HepG2 (cell line): ENCODE results near the gene FKBP1A. TPM values are rescaled to one million over a fixed set of nuclear protein-coding genes. Genes with fewer than 3 reads are reported as not detected.

Source experiments
- ATAC-seq: fragments of 200-7000 bp; cut with Tn5 transposase; 3 replicates; pipeline ENCODE4 v1.9.1; 2020; ENCODE audit warnings: mild to moderate bottlenecking, moderate library complexity
- BruUV-seq: library from RNA; stranded (reverse); fragments of 400-500 nt; replicated peaks from 2 replicates; lab custom pipeline; 2021; lab: Mats Ljungman, UMichigan
- CTCF ChIA-PET: fragments of 300-600 bp; formaldehyde crosslinking; extraction: SDS; loops from one replicate; lab custom pipeline; 2021; ENCODE audit warnings: low total read pairs, inconsistent platforms, low intra/inter-chr PET ratio; lab: Yijun Ruan, JAX
- POLR2A ChIA-PET: fragments of 350-600 bp; sonication (Branson Sonifier 250); formaldehyde crosslinking; loops from one replicate; lab custom pipeline; 2020; ENCODE audit warnings: antibody characterized with exemption, inconsistent platforms; lab: Yijun Ruan, JAX
- DNase-seq: peaks from one replicate; pipeline ENCODE4 v3.0.0-alpha.2; 2015; ENCODE audit warnings: low spot score
- FAIRE-seq: peaks from 3 replicates; lab custom pipeline; 2011; peaks lifted over from hg19 to GRCh38; lab: Jason Lieb, UNC
- H2AFZ ChIP-seq: one replicate; pipeline ENCODE4 v1.6.1; 2011; ENCODE audit warnings: low read length, inconsistent platforms
- H3K27ac ChIP-seq: fragments of 300-600 bp; 3 replicates; pipeline ENCODE4 v1.8.0; 2011; ENCODE audit warnings: mixed run types, mild to moderate bottlenecking, mixed read lengths, low read length, inconsistent platforms; ENCODE audit not compliant: insufficient read depth; ENCODE audit errors: extremely low read length
- H3K27me3 ChIP-seq, 2 experiments: fragments of 200-600 bp in 1 of 2; 2 replicates in 1 of 2; 3 replicates in 1 of 2; pipeline versions ENCODE4 v1.6.0 to v1.8.0; 2011; ENCODE audit warnings: low read length in 2 of 2, mild to moderate bottlenecking in 2 of 2, moderate library complexity in 2 of 2, inconsistent platforms in 1 of 2; ENCODE audit not compliant: insufficient read depth in 2 of 2, control insufficient read depth in 1 of 2
- H3K36me3 ChIP-seq, 2 experiments: fragments of 200-600 bp in 1 of 2; replicated peaks in 1 of 2; 2 replicates in 1 of 2; 3 replicates in 1 of 2; pipeline versions ENCODE4 v1.5.1 to v1.8.0; 2011; ENCODE audit warnings: low read length in 2 of 2, inconsistent platforms in 1 of 2; ENCODE audit not compliant: insufficient read depth in 2 of 2, control insufficient read depth in 1 of 2
- H3K4me1 ChIP-seq: 2 replicates; pipeline ENCODE4 v1.5.1; 2012; ENCODE audit warnings: low read length, inconsistent platforms; ENCODE audit not compliant: insufficient read depth
- H3K4me2 ChIP-seq: 2 replicates; pipeline ENCODE4 v1.6.0; 2011; ENCODE audit warnings: low read depth, low read length, inconsistent platforms
- H3K4me3 ChIP-seq, 3 experiments: fragments of 200-600 bp in 1 of 3; sonication (generic), shearing (Covaris generic) in 1 of 3; replicated peaks in 1 of 3; 2 replicates each; pipeline ENCODE4 v1.5.1; 2011 to 2016; ENCODE audit warnings: low read length in 3 of 3, inconsistent platforms in 2 of 3, low read depth in 2 of 3, mild to moderate bottlenecking in 2 of 3, control low read depth in 1 of 3, mixed read lengths in 1 of 3; ENCODE audit not compliant: insufficient read depth in 1 of 3
- H3K79me2 ChIP-seq: one replicate; pipeline ENCODE4 v1.6.1; 2011; ENCODE audit warnings: low read length, inconsistent platforms; ENCODE audit not compliant: insufficient read depth
- H3K9ac ChIP-seq: 2 replicates; pipeline ENCODE4 v1.6.0; 2011; ENCODE audit warnings: mild to moderate bottlenecking, low read depth, low read length, inconsistent platforms; ENCODE audit not compliant: insufficient read depth
- H3K9me3 ChIP-seq: 2 replicates; pipeline ENCODE4 v1.5.1; 2012; ENCODE audit warnings: mild to moderate bottlenecking, low read length
- H4K20me1 ChIP-seq: 2 replicates; pipeline ENCODE4 v1.6.0; 2011; ENCODE audit warnings: inconsistent platforms, mild to moderate bottlenecking, low read length, moderate library complexity; ENCODE audit not compliant: insufficient read depth
- ELF4 ChIP-seq: sonication (generic); formaldehyde crosslinking; IDR thresholded peaks from 2 replicates; pipeline ENCODE4 v1.5.0; 2020; ENCODE audit warnings: missing genetic modification reagents, mild to moderate bottlenecking, moderate library complexity, borderline replicate concordance
- ERF ChIP-seq: IDR thresholded peaks from 2 replicates; pipeline ENCODE4 v1.6.1; 2018; ENCODE audit warnings: missing biosample characterization, missing genetic modification reagents
- NPAS2 ChIP-seq: sonication (generic); formaldehyde crosslinking; IDR thresholded peaks from 2 replicates; pipeline ENCODE4 v1.8.0; 2022; ENCODE audit warnings: mild to moderate bottlenecking, missing genetic modification reagents, borderline replicate concordance
- POLR2AphosphoS5 ChIP-seq: IDR thresholded peaks from 2 replicates; pipeline ENCODE4 v1.6.1; 2012; ENCODE audit warnings: low read depth, low read length
- POLR2G ChIP-seq: fragments of 200-400 bp; formaldehyde crosslinking; IDR thresholded peaks from 2 replicates; pipeline ENCODE4 v1.6.1; 2018; ENCODE audit warnings: mild to moderate bottlenecking, low read depth, low read length, moderate library complexity
- RBM22 ChIP-seq: fragments of 200-400 bp; formaldehyde crosslinking; optimal IDR thresholded peaks from 2 replicates; pipeline ENCODE3; 2017; ENCODE audit warnings: mild to moderate bottlenecking, low read length, moderate library complexity
- THYN1 ChIP-seq: sonication (generic); formaldehyde crosslinking; IDR thresholded peaks from 2 replicates; pipeline ENCODE4 v1.8.1; 2023; ENCODE audit warnings: low read depth, mild to moderate bottlenecking, moderate library complexity, missing genetic modification reagents, borderline replicate concordance
- ZNF274 ChIP-seq: sonication (generic); formaldehyde crosslinking; IDR thresholded peaks from 2 replicates; pipeline ENCODE4 v1.5.1; 2020; ENCODE audit warnings: mild to moderate bottlenecking, missing genetic modification reagents
- ZNF30 ChIP-seq: sonication (generic); formaldehyde crosslinking; IDR thresholded peaks from 2 replicates; pipeline ENCODE4 v1.5.0; 2020; ENCODE audit warnings: mild to moderate bottlenecking, missing genetic modification reagents
- WGBS: methylation state at CpG from one replicate; pipeline ENCODE4 v1.1.6; 2017; ENCODE audit warnings: low lambda C conversion rate; 5-methylcytosine and 5-hydroxymethylcytosine counted together
- in situ Hi-C: cut with HindIII; loops from 2 replicates; pipeline ENCODE4 v1.10.0; 2017; ENCODE audit warnings: low pct_unique_long_range_greater_than_20kb; ENCODE audit not compliant: extremely low pct_ligation_motif_present
- intact Hi-C: fragments of 100-400 bp; cut with micrococcal nuclease; formaldehyde crosslinking; loops from one replicate; pipeline ENCODE4 v1.10.0; 2022; ENCODE audit not compliant: unreplicated experiment
- polyA plus RNA-seq, 8 experiments: library from polyadenylated mRNA; depleted of rRNA in 3 of 8; stranded (reverse) in 7 of 8; unstranded in 1 of 8; fragments of >200 nt; fragmentation: Illumina TruSeq in 4 of 8; extraction: Trizol in 4 of 8; gene quantifications; 2 replicates each; pipeline versions ENCODE4 v1.2.1 to v1.2.3, GENCODE V29; 2011 to 2016; ENCODE audit warnings: low read depth in 4 of 8, missing spikeins in 1 of 8, mixed read lengths in 1 of 8; ENCODE audit not compliant: insufficient read depth in 1 of 8
- total RNA-seq, 5 experiments: library from RNA; depleted of rRNA; stranded (reverse); fragments of >200 nt; fragmentation: Illumina TruSeq; extraction: Trizol; gene quantifications; 2 replicates each; pipeline ENCODE4 v1.2.3, GENCODE V29; 2016; ENCODE audit warnings: low read depth in 1 of 5
- TF ChIP-seq, protein P1 (sequence below): sonication (generic); formaldehyde crosslinking; IDR thresholded peaks from 2 replicates; pipeline ENCODE4 v1.4.0; 2020; ENCODE audit warnings: low read depth, mild to moderate bottlenecking, missing genetic modification reagents
- TF ChIP-seq, protein P2 (sequence below): sonication (generic); formaldehyde crosslinking; IDR thresholded peaks from 2 replicates; pipeline ENCODE4 v1.4.0; 2020; ENCODE audit warnings: missing genetic modification reagents, borderline replicate concordance

FKBP1A gene
- total and polyA plus RNA-seq, 2 of the 13 experiments (the other 11 are each of a cell fraction or from before 2014, with no cell fraction given), result 119 to 468 TPM

DNA sequence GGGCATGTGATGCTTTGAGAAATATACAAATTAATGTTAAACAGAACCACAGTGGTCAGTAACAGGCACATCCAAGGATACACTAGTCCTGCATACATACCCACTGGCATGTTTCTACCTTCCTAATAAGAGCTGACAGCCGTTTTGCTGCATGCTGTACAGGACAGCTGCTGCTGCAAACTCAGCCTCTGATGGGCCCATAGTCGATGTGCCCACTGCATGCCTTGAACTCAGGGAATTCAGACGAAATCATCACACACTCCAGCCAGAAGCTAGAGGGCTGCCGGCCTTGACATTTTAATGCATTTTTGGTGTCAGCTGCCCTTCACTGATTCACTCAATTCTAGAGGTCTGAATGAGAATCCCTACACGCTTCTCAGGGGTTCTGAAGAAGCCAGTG is 29.3 kb downstream of the FKBP1A start:
- no TSS peak for BruUV-seq
- H3K27ac ChIP-seq, result no peak overlapping the region

DNA sequence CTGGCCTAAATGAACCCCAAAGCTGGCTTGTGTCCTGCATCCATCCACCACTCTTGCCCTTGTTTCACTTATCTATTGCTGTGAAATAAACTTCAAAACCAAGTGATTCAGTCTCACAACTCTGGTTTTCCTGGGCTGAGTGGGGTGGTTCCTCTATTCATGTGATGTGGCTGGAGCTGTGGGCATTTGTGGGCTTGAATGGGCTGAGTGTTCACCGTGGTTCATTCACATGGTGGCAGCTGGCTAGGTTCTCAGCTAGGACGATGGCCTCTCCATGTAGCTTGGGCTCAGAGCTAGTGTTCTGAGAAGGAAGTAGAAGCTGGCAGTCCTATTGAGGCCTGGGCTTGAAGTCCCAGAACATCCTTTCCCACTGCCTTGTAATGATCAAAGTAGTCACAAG is 30.4 kb downstream of the FKBP1A start:
- Histone ChIP-seq H4K20me1 (no peaks in the 10 kb centered on the region), H3K4me3 (no peak overlapping the region), H3K27me3 (no peaks in the 10 kb centered on the region), H3K27ac (no peak overlapping the region), H3K4me1 (peaks cover 5% of the 10 kb centered on the region; the same call in 1 of the 2 replicates), H2AFZ (no peak overlapping the region), H3K36me3 (peaks cover 15 to 47% of the 10 kb centered on the region in 2 experiments), H3K9me3 (no peaks in the 10 kb centered on the region), H3K79me2 (peaks cover 3% of the 10 kb centered on the region), H3K4me2 (no peak overlapping the region), H3K9ac (no peak overlapping the region)
- intact Hi-C loops (loop anchor here (5.0 kb wide), 1 partner anchor 35 kb away; the partner anchor contains the start of gene SDCBP2), in situ Hi-C loops (no loop called here)
- ChIA-PET POLR2A (interaction anchor here (1.6 kb wide), 1 partner anchor 37 kb away, joined by 4 read pairs; no protein-coding TSS in a partner anchor), CTCF (no interaction called here)
- TF ChIP-seq, protein P1, sequence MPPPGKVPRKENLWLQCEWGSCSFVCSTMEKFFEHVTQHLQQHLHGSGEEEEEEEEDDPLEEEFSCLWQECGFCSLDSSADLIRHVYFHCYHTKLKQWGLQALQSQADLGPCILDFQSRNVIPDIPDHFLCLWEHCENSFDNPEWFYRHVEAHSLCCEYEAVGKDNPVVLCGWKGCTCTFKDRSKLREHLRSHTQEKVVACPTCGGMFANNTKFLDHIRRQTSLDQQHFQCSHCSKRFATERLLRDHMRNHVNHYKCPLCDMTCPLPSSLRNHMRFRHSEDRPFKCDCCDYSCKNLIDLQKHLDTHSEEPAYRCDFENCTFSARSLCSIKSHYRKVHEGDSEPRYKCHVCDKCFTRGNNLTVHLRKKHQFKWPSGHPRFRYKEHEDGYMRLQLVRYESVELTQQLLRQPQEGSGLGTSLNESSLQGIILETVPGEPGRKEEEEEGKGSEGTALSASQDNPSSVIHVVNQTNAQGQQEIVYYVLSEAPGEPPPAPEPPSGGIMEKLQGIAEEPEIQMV, result no peak
- TF ChIP-seq THYN1 (no peak), ZNF274 (no peak), RBM22 (peak; percentile 40), ELF4 (CRISPR knock-in tag) (no peak), ZNF30 (CRISPR knock-in tag) (no peak), ERF (no peak)
- TF ChIP-seq, protein P2, sequence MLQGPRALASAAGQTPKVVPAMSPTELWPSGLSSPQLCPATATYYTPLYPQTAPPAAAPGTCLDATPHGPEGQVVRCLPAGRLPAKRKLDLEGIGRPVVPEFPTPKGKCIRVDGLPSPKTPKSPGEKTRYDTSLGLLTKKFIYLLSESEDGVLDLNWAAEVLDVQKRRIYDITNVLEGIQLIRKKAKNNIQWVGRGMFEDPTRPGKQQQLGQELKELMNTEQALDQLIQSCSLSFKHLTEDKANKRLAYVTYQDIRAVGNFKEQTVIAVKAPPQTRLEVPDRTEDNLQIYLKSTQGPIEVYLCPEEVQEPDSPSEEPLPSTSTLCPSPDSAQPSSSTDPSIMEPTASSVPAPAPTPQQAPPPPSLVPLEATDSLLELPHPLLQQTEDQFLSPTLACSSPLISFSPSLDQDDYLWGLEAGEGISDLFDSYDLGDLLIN (CRISPR knock-in tag), result no peak
- FAIRE-seq, result no peak
- 97% methylated on average over 2 of the region's 2 CpGs for WGBS
- ATAC-seq, result no peak; the same call in 2 of the 3 replicates
- BruUV-seq, result no TSS peak
- no peak for DNase-seq

More for the DNA sequence above, 29.3 kb downstream of the FKBP1A start:
- DNase-seq, result no peak
- TF ChIP-seq POLR2AphosphoS5, result 0 out of 2 replicates have a peak, but pooled peaks have one; percentile 7
- no peak for TF ChIP-seq NPAS2 (CRISPR knock-in tag)
- peak; percentile 38; the same call in 1 of the 2 replicates for TF ChIP-seq POLR2G
- TF ChIP-seq, all 625 proteins: peak for 2
- Histone ChIP-seq H3K4me3 (no peak overlapping the region), H3K27me3 (no peaks in the 10 kb centered on the region), H3K79me2 (no peaks in the 10 kb centered on the region), H4K20me1 (no peaks in the 10 kb centered on the region), H3K4me2 (no peak overlapping the region), H3K9ac (no peak overlapping the region), H3K36me3 (peaks cover 13 to 49% of the 10 kb centered on the region in 2 experiments), H3K4me1 (peaks cover 5% of the 10 kb centered on the region; the same call in 1 of the 2 replicates), H2AFZ (no peak overlapping the region), H3K9me3 (no peaks in the 10 kb centered on the region)
- ATAC-seq, result 0 out of 3 replicates have a peak, but pooled peaks have one; percentile 12
- 92% methylated on average over 5 of the region's 5 CpGs for WGBS
- ChIA-PET CTCF (no interaction called here), POLR2A (no interaction called here)
- no peak for FAIRE-seq
- in situ Hi-C loops (no loop called here), intact Hi-C loops (loop anchor here (5.0 kb wide), 1 partner anchor 36 kb away; the partner anchor contains the start of gene SDCBP2)
